ENCODE data around the gene SLC35F3.

DNA sequence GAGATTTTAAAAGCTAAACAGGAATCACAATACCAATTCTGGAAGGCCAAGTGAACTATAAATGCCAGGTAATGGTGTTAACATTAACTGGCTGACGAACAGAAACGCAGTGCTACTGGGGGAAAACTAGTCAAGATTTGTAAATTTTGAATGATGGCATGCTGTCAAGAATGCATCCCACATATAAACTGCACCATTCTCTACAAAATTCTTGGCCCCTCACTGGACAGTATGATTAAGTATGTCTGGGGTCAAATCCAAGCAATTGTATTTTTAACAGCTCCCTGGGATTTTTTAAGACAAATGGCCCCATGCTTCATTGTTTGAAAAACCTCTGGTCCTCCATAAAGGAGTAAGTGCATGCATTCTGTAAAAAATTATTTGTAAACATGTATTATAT lies 395.6 kb downstream of the SLC35F3 start:
- TF ChIP-seq, protein P1, sequence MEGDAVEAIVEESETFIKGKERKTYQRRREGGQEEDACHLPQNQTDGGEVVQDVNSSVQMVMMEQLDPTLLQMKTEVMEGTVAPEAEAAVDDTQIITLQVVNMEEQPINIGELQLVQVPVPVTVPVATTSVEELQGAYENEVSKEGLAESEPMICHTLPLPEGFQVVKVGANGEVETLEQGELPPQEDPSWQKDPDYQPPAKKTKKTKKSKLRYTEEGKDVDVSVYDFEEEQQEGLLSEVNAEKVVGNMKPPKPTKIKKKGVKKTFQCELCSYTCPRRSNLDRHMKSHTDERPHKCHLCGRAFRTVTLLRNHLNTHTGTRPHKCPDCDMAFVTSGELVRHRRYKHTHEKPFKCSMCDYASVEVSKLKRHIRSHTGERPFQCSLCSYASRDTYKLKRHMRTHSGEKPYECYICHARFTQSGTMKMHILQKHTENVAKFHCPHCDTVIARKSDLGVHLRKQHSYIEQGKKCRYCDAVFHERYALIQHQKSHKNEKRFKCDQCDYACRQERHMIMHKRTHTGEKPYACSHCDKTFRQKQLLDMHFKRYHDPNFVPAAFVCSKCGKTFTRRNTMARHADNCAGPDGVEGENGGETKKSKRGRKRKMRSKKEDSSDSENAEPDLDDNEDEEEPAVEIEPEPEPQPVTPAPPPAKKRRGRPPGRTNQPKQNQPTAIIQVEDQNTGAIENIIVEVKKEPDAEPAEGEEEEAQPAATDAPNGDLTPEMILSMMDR (IDR thresholded peaks at IDR 0.05) = no peak
- TF ChIP-seq POLR2AphosphoS5 (IDR thresholded peaks at IDR 0.05) (no peak), POLR2A (IDR thresholded peaks at IDR 0.05) (no peak), EP300 (IDR thresholded peaks at IDR 0.05) (no peak)

Data from suprapubic skin (tissue), 4 donors.